ENCODE data around the gene WIZ.
"Not testable (repeated sequence)": the region's sequence is repeated elsewhere in the genome, so short reads cannot be mapped to it uniquely, and the experiment has no call there.

WIZ gene

GRCh38 chr19:15428956-15429824, 20.6 kb downstream of the WIZ start:
- no peak for DNase-seq (ENCODE audit: low read depth in 2 of 2)

DNA sequence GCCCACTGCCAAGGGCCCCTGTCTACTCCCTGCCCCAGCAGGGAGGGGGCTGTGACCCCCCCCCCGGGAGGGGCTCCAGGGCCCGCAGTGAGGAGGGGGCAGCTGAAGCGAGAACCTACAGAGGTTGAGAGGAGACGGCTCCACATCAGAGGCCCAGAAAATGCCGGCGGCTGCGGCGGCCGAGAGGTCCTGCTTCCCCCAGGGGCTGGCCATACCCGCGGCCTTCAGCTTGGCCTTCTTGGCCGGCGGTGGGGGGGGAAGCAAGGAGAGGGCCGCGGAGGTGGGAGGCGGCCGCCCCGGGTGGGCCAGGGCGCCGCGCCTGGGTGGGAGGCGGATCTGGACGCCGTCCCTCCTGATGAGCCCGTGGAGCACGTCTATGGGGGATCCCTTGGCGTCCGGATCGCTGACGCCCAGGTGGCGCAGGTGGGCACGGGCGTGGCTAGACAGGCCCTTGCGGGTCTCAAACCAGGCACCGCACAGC, 21.7 kb downstream of the WIZ start:
- DNase-seq (ENCODE audit: low read depth in 2 of 2), result no peak

- DNase-seq (ENCODE audit: low read depth in 2 of 2), result no peak
Observed at GRCh38 chr19:15427350-15427700, 22.4 kb downstream of the WIZ start.

GRCh38 chr19:15426485-15427349, 23.0 kb downstream of the WIZ start:
- no peak for DNase-seq (ENCODE audit: low read depth in 2 of 2)

DNA sequence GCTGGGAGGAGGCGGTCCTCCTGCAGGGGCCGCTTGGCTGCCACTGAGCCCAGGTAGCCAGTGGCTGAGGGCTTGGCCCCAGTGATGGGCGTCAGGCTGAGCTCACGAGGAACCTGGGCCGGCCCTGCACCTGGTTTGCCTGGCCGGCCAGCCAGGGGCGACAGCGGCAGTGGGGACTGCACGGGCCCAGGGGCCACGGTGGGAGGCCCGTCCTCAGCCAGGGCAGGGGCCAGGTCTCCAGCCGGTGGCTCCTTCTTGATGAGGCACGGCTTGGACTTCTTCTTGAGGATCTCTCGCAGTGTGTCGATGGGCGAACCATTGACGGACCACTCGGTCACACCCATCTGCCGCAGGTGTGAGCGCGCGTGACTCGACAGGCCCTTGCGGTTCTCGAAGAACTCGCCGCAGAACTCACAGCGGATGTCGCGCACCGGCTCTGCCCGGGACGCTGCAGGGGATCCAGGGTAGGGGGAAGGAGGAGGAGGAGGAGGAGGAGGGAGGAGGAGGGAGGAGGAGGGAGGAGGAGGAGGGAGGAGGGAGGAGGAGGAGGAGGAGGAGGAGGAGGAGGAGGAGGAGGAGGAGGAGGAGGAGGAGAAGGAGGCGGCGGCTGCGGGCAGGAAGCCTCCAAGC, 24.3 kb downstream of the WIZ start:
- DNase-seq (ENCODE audit: low read depth in 2 of 2), result no peak

GRCh38 chr19:15424692-15425272, 25.0 kb downstream of the WIZ start:
- no peak for DNase-seq (ENCODE audit: low read depth in 2 of 2)

GRCh38 chr19:15424121-15424520, 25.6 kb downstream of the WIZ start:
- DNase-seq (ENCODE audit: low read depth in 2 of 2), result no peak

GRCh38 chr19:15423130-15423529, 26.6 kb downstream of the WIZ start:
- no peak for DNase-seq (ENCODE audit: low read depth in 2 of 2)

- no peak for DNase-seq (ENCODE audit: low read depth in 2 of 2)
Observed at GRCh38 chr19:15422296-15423075, 27.3 kb downstream of the WIZ start.

- no peak for DNase-seq (ENCODE audit: low read depth in 2 of 2)
Observed at GRCh38 chr19:15421721-15422260, 28.0 kb downstream of the WIZ start.

- no peak for DNase-seq (ENCODE audit: low read depth in 2 of 2)
Observed at GRCh38 chr19:15421136-15421695, 28.5 kb downstream of the WIZ start.

DNA sequence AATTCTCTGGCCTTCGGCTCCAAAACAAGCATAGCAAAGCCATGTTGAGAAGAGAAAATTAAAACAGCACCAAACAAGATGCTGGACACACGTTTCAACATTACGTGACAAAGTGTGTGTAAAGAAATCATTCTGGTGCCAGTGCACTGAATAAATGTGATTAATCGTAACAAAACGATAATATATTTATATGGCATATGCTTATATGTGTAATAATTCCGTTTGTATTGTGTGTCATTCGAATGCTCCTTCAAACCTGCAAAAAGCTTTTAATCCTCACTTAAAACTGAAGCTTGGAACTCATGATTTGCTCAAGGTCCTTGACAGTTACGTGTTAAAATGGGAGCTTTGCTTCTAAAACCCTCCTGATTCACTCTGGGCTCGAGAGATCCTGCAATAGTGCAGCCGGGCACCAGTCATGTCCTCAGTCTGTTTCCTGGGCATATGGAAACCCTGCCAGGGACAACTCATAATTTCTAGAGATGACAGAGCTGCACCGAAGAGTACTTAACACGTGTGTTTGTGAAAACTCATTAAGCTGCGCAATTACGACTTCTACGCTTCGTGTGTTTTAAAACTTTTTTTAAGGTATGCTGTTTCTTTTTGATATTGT, 30.2 kb downstream of the WIZ start:
- no peak for DNase-seq (ENCODE audit: low read depth in 2 of 2)

- DNase-seq (ENCODE audit: low read depth in 2 of 2), result peak; percentile 96 to 98
Observed at GRCh38 chr19:15418579-15419412, 31.0 kb downstream of the WIZ start, which contains the start of gene AKAP8L. AKAP8L (minus strand) TSS chr19:15418988; CDS start chr19:15418923, 65 bp downstream.

DNA sequence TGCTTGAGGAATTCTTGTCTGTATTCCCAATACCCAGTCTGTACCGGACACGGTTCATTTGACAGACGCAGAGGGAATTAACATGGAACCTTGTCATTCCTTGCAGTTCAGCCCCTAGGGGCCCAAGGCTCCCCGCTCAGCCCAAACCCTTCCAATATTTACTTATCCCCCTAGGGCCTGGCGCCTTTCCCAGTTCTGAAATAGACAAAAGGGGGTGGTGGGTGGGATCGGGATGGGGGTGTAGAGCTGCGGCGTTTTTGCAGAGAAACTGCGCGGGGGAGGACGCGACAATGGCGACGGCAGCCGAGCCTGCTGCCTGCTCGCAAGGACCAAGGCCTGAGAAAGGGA, 31.6 kb downstream of the WIZ start:
- no peak for DNase-seq (ENCODE audit: low read depth in 2 of 2)

DNA sequence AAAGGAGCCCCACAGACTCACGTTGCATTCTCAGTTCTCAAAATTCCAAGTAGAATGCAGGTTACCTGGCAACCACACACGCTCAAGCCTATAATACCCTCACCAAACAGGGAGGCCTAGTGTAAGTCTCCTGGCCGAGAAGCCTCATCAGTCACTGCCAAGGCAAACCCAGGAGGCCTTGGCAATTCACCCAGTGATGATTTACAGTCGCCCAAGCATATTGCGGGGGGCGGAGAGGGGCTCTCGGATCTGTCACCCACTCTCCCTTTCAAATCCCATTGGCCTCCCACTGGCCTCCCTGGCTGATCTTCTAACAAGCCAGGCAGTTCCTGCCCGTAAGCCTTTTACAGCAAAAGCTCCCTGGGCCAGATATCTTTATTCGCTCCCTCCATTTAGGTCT, 32.1 kb downstream of the WIZ start:
- no peak for DNase-seq (ENCODE audit: low read depth in 2 of 2)

GRCh38 chr19:15412832-15413231, 36.9 kb downstream of the WIZ start:
- DNase-seq (ENCODE audit: low read depth in 2 of 2), result no peak

- DNase-seq (ENCODE audit: low read depth in 2 of 2), result not testable (repeated sequence)
Observed at GRCh38 chr19:15411351-15411750, 38.4 kb downstream of the WIZ start.

DNA sequence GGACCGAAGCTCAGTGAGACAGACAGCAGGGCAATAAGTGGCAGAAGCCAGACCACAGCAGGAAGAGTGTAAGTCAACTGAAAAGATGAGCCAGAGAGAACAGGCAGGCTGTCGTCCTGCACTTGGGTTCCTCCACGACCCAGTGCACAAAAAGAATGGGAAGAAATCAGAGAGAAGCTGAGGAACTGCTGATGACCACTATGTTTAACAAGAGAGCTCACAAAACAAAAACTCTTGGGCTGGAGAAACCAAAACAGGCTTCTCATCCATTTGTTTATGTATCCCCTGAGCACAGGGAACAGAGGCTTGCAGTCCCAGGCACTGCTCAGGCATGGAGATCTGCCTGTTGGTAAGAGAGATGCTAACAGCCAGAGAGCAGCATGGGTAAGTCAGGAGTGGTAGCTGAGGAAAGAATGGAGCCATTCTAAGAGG, 45.0 kb downstream of the WIZ start:
- no peak for DNase-seq (ENCODE audit: low read depth in 2 of 2)

All from activated CD4-positive, alpha-beta T cell treated with anti-CD3 and anti-CD28 coated beads for 24 hours (primary cell).